GM10248 (cell line): Measurements from ENCODE around the gene TGFBI.

Source experiments
- CTCF ChIA-PET: fragments of 300-600 bp; sonication (Branson Sonifier 250); formaldehyde crosslinking; extraction: SDS; loops from one replicate; lab custom pipeline; 2021; ENCODE audit warnings: antibody characterized with exemption; lab: Yijun Ruan, JAX
- POLR2A ChIA-PET: fragments of 350-650 bp; sonication (Branson Sonifier 250); formaldehyde crosslinking; extraction: SDS; loops from one replicate; lab custom pipeline; 2020; ENCODE audit warnings: antibody characterized with exemption; lab: Yijun Ruan, JAX
- DNase-seq: peaks from one replicate; pipeline ENCODE4 v3.0.0; 2012; ENCODE audit errors: extremely low spot score
- TF ChIP-seq, protein P1 (sequence below): IDR thresholded peaks from 2 replicates; pipeline ENCODE4 v1.5.1; 2012; ENCODE audit warnings: mild to moderate bottlenecking, low read depth; ENCODE audit errors: extremely low read depth, missing control alignments, control extremely low read depth

Gene TGFBI

DNA sequence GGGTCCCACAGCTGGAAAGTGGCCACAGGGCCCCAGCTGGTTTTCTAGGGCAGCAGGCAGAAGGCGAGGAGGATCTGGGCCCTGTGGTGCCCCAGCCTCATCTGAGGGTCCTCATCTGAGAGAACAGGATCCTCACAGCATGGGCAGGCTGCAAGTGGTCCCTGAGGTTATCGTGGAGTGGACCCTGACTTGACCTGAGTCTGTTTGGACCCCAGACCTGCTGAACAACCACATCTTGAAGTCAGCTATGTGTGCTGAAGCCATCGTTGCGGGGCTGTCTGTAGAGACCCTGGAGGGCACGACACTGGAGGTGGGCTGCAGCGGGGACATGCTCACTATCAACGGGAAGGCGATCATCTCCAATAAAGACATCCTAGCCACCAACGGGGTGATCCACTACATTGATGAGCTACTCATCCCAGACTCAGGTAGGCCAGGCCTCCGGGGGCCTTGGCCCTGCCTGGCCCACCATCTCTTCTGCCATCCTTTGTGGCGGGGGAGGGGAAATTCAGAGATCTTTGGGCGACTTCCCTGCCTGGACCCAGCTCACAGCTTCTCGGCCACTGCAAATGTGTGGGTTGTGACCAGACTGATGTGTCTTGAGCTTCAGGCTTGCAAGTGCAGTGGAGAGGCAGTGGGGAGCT lies 24.0 kb downstream of the TGFBI start:
- POLR2A ChIA-PET, result no interaction called here
- CTCF ChIA-PET, result interaction anchor here (1.2 to 1.6 kb wide), 4 partner anchors 9 to 17 kb away, joined by 4 to 6 read pairs (median 5); no protein-coding TSS in a partner anchor
- TF ChIP-seq, protein P1, sequence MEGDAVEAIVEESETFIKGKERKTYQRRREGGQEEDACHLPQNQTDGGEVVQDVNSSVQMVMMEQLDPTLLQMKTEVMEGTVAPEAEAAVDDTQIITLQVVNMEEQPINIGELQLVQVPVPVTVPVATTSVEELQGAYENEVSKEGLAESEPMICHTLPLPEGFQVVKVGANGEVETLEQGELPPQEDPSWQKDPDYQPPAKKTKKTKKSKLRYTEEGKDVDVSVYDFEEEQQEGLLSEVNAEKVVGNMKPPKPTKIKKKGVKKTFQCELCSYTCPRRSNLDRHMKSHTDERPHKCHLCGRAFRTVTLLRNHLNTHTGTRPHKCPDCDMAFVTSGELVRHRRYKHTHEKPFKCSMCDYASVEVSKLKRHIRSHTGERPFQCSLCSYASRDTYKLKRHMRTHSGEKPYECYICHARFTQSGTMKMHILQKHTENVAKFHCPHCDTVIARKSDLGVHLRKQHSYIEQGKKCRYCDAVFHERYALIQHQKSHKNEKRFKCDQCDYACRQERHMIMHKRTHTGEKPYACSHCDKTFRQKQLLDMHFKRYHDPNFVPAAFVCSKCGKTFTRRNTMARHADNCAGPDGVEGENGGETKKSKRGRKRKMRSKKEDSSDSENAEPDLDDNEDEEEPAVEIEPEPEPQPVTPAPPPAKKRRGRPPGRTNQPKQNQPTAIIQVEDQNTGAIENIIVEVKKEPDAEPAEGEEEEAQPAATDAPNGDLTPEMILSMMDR, result no peak
- DNase-seq, result no peak

DNA sequence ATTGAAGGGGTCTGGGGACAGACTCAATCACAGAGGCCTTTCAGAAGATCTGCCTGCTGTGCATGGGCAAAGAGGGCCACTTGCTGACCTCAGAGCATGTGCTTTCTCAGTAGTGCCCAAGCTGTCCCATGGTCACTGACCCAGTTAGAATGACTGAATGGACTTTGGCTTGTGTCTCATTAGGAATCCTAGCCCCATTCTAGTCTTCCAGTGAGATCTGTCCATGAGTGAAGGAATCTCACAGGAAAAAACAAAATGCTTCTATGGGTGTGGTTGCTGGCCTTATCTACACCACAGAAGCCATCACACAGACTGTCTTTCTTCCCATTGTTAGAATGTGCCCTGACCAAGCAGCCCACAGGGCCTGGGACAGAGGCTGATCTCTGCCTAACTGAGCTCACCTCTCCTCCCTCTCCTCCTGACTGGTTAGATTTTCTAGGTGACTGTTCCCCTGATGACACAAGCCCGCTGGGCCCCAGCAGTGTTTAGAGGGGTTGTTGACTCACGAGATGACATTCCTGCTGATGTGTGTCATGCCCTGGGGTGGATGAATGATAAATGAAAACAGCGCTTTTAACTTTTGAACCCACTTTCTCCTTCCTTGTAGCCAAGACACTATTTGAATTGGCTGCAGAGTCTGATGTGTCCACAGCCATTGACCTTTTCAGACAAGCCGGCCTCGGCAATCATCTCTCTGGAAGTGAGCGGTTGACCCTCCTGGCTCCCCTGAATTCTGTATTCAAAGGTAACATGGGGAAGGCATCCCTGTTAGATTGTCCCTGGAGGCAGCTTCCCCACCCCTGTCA lies 24.8 kb downstream of the TGFBI start:
- CTCF ChIA-PET, result interaction anchor here (1.2 to 1.6 kb wide), 4 partner anchors 10 to 17 kb away, joined by 4 to 6 read pairs (median 5); no protein-coding TSS in a partner anchor
- TF ChIP-seq, protein P1, result no peak
- no peak for DNase-seq
- POLR2A ChIA-PET, result no interaction called here

DNA sequence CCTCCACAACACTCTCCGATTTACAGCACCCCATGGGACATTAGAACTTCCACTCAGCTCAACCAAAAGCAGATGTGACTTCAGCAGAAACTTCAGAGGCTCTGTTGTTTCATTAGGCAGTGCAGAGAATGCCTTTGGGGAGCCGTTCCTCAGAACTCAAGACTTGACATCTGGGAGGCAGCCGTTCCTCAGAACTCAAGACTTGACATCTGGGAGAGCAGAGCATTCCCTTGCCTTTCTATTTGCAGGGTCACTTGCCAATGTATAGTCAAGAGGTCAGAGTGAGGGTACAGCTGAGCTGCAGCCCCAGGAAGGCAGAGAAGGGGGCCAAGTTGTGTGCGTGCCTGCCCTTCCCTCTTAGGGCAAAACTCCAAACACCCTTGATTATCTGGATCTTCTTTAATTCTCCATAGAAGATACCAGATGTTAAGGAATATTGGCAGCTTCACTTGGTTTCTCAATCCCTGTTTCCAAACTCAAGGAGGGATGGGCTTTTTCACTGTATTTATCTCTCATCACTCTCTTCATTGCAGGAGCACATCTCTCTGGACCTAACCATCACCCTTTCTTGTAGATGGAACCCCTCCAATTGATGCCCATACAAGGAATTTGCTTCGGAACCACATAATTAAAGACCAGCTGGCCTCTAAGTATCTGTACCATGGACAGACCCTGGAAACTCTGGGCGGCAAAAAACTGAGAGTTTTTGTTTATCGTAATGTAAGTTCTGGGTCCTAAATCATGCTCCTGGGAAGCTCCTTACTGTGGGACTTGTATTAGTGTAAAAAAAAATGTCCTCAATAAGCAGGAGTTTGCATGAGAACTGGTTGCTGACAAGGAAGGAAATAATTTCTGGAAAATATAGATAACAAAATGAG lies 25.6 kb downstream of the TGFBI start:
- DNase-seq, result no peak
- ChIA-PET CTCF (interaction anchor here (0.8 to 1.6 kb wide), 3 partner anchors 9 to 20 kb away, joined by 3 to 6 read pairs (median 3); no protein-coding TSS in a partner anchor), POLR2A (no interaction called here)
- TF ChIP-seq, protein P1, result no peak

DNA sequence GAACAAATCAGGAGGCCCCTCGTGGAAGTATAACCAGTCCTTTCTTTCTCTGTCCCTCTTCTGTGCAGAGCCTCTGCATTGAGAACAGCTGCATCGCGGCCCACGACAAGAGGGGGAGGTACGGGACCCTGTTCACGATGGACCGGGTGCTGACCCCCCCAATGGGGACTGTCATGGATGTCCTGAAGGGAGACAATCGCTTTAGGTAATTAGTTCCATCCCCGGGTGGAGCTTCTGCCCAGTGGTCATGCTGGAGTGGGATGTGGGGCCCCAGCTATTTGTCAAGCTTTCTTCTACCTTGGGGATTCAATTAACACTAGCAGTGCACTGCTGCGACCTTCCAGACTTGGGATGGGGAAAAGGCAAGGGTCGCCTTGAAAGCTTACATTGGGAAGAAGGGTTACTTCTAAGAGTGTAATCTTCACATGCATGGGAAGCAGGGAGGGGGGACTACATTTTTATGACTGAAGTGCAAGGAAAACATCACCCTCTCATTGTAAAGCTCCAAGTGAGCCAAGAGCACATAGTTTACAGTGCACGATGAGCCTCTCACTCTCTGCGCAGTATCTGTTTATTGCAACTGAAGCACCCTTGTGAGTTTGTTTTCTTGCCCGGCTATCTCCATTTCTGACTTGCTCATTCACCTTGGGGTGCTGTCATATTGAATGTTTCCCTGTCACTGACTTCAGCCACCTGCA lies 27.0 kb downstream of the TGFBI start:
- no peak for DNase-seq
- POLR2A ChIA-PET, result no interaction called here
- TF ChIP-seq, protein P1, result no peak
- CTCF ChIA-PET, result interaction anchor here (0.9 kb wide), 1 partner anchor 19 kb away, joined by 3 read pairs; no protein-coding TSS in a partner anchor

DNA sequence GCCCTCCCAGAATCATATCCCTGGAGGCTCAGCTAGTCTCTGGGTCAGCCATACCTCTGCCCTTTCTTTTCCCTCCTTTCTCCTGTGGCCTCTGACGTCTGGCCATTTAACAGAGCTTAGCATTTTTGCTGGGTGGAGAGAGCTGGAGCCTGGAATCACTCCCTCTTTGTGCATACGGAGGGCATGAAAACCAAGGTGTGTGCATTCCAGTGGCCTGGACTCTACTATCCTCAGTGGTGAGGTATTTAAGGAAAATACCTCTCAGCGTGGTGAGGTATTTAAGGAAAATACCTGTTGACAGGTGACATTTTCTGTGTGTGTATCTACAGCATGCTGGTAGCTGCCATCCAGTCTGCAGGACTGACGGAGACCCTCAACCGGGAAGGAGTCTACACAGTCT lies 27.5 kb downstream of the TGFBI start:
- DNase-seq, result no peak
- TF ChIP-seq, protein P1, result no peak
- POLR2A ChIA-PET, result no interaction called here
- CTCF ChIA-PET, result interaction anchor here (1.3 kb wide), 1 partner anchor 13 kb away, joined by 3 read pairs; no protein-coding TSS in a partner anchor
